Measurements from ENCODE around the gene PHACTR1. TPM values are rescaled to one million over a fixed set of nuclear protein-coding genes. Genes with fewer than 3 reads are reported as not detected.

The PHACTR1 gene
- total and polyA plus RNA-seq, 9 of the 15 experiments (the other 6 are each of a cell fraction or from before 2014, with no cell fraction given): 11.5 to 32.6 (median 22.0) TPM

GRCh38 chr6:13302751-13303667 lies 586.4 kb downstream of the PHACTR1 start (continued):
- peak; percentile 92 for TF ChIP-seq JUND (IDR thresholded peaks at IDR 0.05; ENCODE audit: borderline replicate concordance, low read depth, low read length)
- peak; percentile 90 for TF ChIP-seq JUND (tag; IDR thresholded peaks at IDR 0.05; ENCODE audit: borderline replicate concordance, low read depth, low read length)
- peak; percentile 83 for TF ChIP-seq ZNF589 (CRISPR knock-in tag; IDR thresholded peaks at IDR 0.05; ENCODE audit: low read depth)
- TF ChIP-seq NRF1 (conservative IDR thresholded peaks at IDR 0.05 in 1 of 2, IDR thresholded peaks at IDR 0.05 in 1 of 2): peak; percentile 71 to 76
- TF ChIP-seq POLR2G (IDR thresholded peaks at IDR 0.05; ENCODE audit: low read depth, low read length): no peak
- peak; percentile 98 for TF ChIP-seq ATF3 (IDR thresholded peaks at IDR 0.05)
- peak; percentile 77 for TF ChIP-seq ATF3 (CRISPR knock-in tag; conservative IDR thresholded peaks at IDR 0.05)
- no peak for TF ChIP-seq MYNN (IDR thresholded peaks at IDR 0.05)
- no peak for TF ChIP-seq MYNN (CRISPR knock-in tag; IDR thresholded peaks at IDR 0.05)
- TF ChIP-seq FOXA1 (IDR thresholded peaks at IDR 0.05; ENCODE audit: borderline replicate concordance): no peak
- TF ChIP-seq SETDB1 (IDR thresholded peaks at IDR 0.05; ENCODE audit: low read length): peak; percentile 76
- no peak for TF ChIP-seq SP2 (IDR thresholded peaks at IDR 0.05; ENCODE audit: extremely low read depth, low read depth, low read length, poor library complexity, severe bottlenecking)
- no peak for TF ChIP-seq BMI1 (IDR thresholded peaks at IDR 0.05; ENCODE audit: low read length)
- no peak for TF ChIP-seq STAT5A (IDR thresholded peaks at IDR 0.05; ENCODE audit: borderline replicate concordance, low read length)
- peak; percentile 73; the same call in 1 of the 2 replicates for TF ChIP-seq NFATC3 (IDR thresholded peaks at IDR 0.05)
- no peak for TF ChIP-seq ELK3 (CRISPR knock-in tag; IDR thresholded peaks at IDR 0.05)
- peak in 1 of 2 experiments; percentile 76; a peak in 1 of 4 replicates for TF ChIP-seq RCOR1 (IDR thresholded peaks at IDR 0.05; ENCODE audit: borderline replicate concordance in 1 of 2, low read depth in 2 of 2, low read length in 2 of 2)
- no peak for TF ChIP-seq BRD4 (IDR thresholded peaks at IDR 0.05)
- peak; percentile 79 to 86 for TF ChIP-seq TRIM24 (IDR thresholded peaks at IDR 0.05)
- TF ChIP-seq ESRRA (IDR thresholded peaks at IDR 0.05; ENCODE audit: borderline replicate concordance, low read depth): no peak
- no peak for TF ChIP-seq ZZZ3 (IDR thresholded peaks at IDR 0.05)
- TF ChIP-seq NR2F6 (CRISPR knock-in tag; IDR thresholded peaks at IDR 0.05): no peak
- TF ChIP-seq ZNF717 (CRISPR knock-in tag; IDR thresholded peaks at IDR 0.05): no peak
- TF ChIP-seq GATA2 (CRISPR knock-in tag; IDR thresholded peaks at IDR 0.05): no peak
- no peak for TF ChIP-seq FIP1L1 (IDR thresholded peaks at IDR 0.05; ENCODE audit: low read depth, low read length, poor library complexity, severe bottlenecking)
- peak; percentile 85; the same call in 1 of the 2 replicates for TF ChIP-seq MITF (IDR thresholded peaks at IDR 0.05)
